Upper lobe of left lung (tissue), 4 donors: ENCODE measurements around the gene TMEM198.

Source experiments
- CTCF ChIP-seq, 6 experiments: fragments of 450-650 bp in 4 of 6; fragments of 200-600 bp in 2 of 6; sonication (generic) in 2 of 6; IDR thresholded peaks; one replicate each; pipeline ENCODE4 v1.5.1; 2016 to 2019; ENCODE audit warnings: antibody characterized with exemption in 6 of 6
- POLR2A ChIP-seq, 4 donors: fragments of 450-650 bp; IDR thresholded peaks; one replicate each; pipeline ENCODE4 v1.5.1; 2016 to 2017; ENCODE audit warnings: antibody characterized with exemption in 4 of 4, mild to moderate bottlenecking in 2 of 4
- POLR2AphosphoS5 ChIP-seq, 2 donors: sonication (generic); formaldehyde crosslinking; IDR thresholded peaks; one replicate each; pipeline ENCODE4 v1.5.1; 2017; ENCODE audit warnings: antibody characterized with exemption in 2 of 2

GRCh38 chr2:219523031-219523671, 20.7 kb upstream of the TMEM198 start:
- no peak for TF ChIP-seq POLR2AphosphoS5 (IDR thresholded peaks at IDR 0.05)
- no peak for TF ChIP-seq CTCF (IDR thresholded peaks at IDR 0.05)
- TF ChIP-seq POLR2A (IDR thresholded peaks at IDR 0.05): no peak
